ENCODE measurements around the gene SNAP29. TPM values are rescaled to one million over a fixed set of nuclear protein-coding genes. Genes with fewer than 3 reads are reported as not detected.
"Not testable (repeated sequence)": the region's sequence is repeated elsewhere in the genome, so short reads cannot be mapped to it uniquely, and the experiment has no call there.

SNAP29 gene
- total RNA-seq, 1 experiment from 2014 or later = 5.4 TPM

DNA sequence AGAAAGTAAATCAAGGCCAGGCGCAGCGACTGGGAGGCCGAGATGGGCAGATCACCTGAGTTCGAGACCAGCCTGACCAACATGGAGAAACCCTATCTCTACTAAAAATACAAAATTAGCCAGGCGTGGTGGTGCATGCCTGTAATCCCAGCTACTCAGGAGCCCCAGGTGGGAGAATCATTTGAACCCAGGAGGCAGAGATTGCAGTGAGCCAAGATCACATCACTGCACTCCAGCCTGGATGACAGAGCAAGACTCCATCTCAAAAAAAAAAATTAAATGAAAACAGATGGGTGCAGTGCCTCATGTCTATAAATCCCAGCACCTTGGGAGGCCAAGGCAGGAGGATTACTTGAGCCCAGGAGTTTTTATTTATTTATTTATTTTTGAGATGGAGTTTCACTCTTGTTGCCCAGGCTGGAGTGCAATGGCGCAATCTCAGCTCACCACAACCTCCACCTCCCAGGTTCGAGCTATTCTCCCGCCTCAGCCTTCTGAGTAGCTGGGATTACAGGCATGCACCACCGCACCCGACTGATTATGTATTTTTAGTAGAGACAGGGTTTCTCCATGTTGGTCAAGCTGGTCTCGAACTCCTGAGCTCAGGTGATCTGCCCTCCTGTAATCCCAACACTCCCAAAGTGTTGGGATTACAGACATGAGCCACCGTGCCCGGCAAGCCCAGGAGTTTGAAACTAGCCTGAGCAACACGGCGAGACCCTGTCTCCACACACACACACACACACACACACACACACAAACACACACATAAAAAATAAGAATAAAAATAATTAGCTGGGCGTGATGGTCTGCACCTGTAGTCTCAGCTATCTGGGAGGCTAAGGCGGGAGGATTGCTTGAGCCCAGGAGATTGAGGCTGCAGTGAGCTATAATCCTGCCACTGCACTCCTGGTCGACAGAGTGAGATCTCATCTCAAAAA lies 42.6 kb downstream of the SNAP29 start:
- not testable (repeated sequence) for DNase-seq (ENCODE audit: low read depth)

DNA sequence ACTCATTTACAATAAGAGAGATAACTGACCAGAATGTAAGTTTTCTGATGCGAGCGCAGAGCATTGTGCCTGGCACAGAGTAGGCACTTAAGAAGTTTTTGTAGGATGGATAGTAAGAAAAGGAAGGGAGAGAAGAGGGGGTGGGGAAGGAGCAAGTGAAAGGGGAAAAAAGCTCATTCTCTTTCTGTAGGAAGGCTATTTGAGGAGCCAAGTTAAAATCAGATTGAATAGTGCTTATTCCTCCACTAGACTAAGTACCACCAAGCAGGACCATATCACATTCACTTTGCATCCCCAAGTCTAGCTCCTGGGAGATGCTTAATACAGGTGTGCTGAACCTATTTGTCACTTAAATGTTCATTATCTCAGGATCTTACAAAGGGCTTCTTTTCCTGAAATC lies 44.3 kb downstream of the SNAP29 start:
- DNase-seq (ENCODE audit: low read depth) = no peak

DNA sequence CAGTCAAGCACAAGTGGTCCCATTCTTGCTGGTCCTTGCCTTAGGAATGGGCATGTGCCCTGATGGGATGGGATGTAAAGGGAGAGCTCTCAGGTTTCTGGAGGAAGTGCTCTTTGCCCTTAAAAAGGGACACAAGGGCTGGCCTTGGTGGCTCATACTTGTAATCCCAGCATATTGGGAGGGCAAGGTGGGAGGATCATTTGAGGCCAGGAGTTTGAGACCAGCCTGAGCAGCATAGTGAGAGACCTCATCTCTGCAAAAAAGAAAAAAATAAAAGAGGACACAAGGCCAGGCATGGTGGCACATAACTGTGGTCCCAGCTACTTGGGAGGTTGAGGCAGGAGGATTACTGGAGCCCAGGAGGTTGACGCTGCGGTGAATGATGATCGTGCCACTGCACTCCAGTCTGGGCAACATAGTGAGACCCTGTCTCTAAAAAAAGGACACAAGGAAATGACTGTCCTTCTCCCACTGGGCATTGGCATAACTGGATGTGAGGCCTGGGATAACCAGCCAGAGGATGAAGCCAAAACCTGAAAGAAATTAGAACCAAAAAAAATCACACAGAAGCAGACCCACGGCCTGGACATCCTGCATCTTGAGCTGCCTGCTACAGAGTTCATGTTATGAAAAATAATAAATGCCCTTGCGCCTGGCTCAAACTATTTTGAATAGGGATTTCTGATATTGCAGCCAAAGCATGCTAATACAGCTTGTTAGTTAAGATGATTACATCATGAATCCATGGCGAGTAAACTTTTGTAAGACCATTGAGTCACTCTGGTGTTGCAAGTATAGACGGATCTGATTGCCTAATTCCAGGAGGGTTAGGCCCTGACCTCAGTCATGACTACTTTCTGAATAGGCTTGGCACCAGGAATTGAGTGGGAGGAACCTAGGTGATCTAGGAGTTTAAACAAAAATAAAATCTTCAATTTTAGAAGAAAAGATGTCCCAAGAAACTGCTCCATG lies 45.5 kb downstream of the SNAP29 start:
- peak; percentile 73 for DNase-seq (ENCODE audit: low read depth)

DNA sequence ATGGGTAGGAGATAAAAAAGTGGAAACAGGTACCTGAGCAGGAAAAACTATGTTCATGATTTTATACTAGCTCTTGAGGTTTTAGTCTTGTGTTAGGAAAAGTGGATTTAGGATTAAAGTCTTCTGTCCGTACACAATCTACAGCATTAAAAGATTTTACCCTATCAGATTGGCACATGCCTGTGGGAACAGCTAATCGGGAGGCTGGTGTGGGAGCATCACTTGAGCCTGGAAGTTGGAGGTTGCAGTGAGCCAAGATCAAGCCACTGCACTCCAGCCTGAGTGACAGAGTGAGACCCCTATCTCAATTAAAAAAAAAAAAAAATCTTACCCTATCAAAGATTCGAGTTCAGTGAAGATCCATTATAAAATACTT lies 46.2 kb downstream of the SNAP29 start:
- no peak for DNase-seq (ENCODE audit: low read depth)

DNA sequence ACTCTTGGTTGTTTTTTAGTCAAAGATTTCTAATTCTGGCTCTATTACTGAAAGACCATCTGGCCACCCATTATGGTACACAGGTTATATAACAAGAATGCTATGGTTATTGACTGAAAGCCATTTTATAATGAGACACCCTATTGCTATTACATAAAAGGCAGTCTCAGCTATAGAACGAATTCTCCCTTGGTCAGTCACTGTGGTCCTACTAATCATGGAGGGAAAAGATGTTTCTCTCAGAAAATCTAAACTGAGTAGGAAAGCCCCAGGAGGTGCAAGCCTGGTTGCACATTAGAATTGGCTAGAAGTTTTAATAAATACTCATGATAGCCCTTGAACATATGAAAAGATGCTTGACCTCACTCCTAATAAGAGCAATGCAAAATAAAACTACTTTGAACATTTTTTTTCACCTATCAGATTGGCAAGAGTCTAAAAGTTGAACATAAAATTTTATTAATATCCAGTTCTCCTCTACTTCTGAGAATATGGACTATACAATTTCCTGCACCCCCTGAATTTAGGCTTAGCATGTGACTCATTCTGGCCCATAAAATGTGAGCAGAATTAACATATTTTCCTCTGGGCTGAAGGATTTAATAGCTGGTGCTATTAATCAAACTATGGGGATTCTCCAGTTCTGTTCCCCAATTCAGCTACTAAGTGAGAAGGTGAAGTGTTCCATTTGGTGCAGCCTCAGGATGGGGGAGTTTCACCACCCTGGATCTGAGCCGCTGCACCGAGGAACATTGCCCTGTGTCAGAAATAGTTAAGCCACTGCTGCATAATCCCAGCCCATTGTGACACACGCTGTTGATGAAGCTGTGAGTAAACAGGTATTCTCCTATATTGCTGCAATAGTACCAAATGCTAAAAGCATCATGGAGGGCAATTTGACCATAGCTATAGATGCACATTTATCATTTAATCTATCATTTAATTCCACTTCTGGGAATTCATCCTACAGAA lies 46.9 kb downstream of the SNAP29 start:
- DNase-seq (ENCODE audit: low read depth) = no peak

DNA sequence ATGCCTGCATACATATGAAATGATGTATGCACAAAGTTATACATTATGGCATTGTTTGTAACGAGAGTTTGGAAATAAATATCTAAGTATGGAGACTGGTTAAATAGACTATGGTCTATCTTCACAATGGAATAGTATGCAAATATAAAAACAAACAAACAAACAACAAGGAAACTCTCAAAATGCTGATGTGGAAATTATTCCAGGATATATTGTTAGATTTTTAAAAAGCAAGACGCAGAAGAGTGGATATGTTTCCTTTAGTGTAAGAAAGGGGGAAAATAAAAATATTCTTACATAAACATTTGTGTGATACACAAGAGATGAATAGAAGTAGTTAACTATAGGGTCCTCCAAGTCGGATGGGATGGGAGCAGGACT lies 47.6 kb downstream of the SNAP29 start:
- DNase-seq (ENCODE audit: low read depth) = no peak

DNA sequence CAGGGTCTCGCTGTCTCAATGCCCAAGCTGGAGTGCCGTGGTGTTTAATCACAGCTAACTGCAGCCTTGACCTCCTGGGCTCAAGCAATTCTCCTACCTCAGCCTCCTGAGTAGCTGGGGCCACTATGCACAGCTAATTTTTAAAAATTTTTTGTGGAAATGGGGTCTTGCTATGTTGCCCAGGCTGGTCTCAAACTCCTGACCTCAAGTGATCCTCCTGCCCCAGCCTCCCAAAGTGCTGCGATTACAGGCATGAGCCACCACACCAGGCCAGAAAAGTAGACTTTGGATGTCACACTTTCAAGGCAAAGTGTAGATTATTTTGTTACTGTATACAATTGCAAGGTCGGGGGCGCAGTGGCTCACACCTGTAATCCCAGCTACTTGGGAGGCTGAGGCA lies 49.9 kb downstream of the SNAP29 start:
- not testable (repeated sequence) for DNase-seq (ENCODE audit: low read depth)

DNA sequence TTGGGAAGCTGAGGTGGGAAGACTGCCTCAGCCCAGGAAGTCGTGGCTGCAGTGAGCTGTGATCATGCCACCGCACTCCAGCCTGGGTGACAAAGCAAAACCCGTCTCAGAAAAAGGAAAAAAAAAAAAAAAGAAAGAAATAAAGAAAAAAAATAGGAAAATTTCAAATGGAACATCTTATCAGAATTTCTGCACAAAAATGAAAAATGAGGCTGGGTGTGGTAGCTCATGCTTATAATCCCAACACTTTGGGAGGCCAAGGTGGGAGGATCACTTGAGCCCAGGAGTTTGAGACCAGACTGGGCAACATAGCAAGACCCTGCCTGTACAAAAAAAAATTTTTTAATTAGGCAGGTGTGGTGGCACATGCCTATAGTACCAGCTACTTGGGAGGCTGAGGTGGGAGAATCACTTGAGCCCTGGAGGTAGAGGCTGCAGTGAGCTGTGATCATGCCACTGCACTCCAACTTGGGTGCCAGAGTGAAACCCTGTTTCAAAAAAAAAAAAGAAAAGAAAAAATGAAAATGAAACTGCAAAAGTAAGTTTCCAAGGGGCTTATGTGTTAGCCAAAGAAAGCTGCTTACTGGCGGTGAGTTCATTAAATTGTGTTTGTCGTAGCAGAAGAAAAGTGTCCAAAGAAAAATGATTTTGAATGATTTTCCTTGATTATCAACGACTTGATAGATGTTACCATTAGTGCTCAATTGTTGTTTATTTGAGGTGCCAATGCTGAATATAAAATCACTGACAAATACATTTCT lies 50.9 kb downstream of the SNAP29 start:
- peak; percentile 7 for DNase-seq (ENCODE audit: low read depth)

DNA sequence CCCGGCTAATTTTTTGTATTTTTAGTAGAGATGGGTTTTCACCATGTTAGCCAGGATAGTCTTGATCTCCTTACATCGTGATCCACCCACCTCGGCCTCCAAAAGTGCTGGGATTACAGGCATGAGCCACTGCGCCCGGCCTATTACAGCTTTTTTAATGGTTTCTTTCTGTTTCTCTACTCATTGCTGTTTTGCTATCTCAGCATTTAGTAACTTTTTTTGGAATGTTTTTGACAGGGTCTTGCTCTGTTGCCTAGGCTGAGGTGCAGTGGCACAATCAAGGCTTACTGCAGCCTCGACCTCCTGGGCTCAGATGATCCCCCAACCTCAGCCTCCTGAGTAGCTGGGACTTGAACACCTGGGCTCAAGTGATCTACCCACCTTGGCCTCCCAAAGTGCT lies 53.7 kb downstream of the SNAP29 start:
- no peak for DNase-seq (ENCODE audit: low read depth)

DNA sequence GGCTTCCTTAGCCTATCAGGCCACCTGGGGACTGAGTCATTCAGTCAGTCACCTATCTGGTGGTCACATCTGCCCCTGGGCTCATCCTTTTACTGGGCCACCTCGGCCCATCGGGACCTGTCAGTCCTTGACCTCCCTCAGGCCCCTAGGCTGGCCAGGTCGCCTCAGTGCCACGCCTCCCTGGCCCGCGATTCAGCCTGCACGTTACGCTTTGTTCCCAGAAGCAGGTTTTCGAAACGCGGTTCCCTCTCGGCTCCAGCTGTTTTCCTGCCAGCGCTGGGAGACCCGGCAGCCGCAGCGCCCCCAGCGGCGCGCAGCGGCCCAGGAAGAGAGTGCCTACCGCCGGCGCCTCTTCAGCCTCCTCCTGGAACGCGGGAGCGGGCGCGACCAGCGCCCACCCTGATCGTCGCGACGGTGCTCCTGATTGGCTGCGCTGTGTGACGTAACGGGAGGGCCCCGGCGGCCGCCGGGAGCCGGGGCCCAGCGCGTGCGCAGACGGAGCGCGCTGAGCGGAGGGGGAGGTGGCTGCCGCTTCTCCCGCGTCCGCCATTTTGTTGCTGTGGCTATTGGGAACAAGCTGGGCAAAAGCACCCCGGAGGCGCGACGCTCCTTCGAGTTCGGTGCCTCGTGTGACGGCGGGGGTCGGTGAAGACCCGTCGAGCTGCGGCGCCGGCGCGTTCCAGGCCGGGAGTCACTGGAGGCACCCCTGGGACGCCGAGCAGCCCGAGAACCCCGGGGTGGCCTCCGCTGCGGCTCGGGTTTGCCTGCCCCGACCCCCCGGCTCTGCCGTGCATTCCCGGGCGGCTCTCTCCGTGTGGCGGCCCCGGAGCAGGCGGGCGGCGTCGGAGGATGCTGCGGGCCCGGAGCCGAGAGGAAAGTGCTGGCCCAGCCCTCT lies 58.4 kb downstream of the SNAP29 start, which contains the start of gene CRKL:
Gene CRKL, plus strand, starts transcription at position 492 of the 895 bp plus-strand sequence. CDS start 528 bp downstream, outside the sequence.
- peak; percentile 99 for DNase-seq (ENCODE audit: low read depth)

DNA sequence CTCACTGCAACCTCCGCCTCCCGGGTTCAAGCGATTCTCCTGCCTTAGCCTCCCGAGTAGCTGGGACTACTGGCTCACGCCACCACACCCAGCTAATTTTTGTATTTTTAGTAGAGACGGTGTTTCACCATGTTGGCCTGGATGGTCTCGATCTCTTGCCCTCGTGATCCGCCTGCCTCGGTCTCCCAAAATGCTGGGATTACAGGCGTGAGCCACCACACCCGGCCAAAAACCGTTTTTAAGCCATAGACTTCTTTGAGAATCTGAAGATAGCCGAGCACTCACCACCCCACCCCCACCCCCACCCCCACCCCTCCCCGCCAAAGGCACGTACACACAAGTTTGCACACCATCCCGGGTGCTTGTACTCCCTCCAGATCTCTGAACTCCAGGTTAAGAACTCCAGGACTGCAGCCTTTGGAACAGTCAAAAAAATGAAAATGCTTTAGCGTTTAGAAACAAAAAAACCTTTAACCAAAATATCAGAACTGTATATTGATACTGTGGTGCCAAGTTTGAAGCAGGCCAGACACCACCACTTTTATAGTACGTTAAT lies 59.9 kb downstream of the SNAP29 start:
- DNase-seq (ENCODE audit: low read depth) = no peak

DNA sequence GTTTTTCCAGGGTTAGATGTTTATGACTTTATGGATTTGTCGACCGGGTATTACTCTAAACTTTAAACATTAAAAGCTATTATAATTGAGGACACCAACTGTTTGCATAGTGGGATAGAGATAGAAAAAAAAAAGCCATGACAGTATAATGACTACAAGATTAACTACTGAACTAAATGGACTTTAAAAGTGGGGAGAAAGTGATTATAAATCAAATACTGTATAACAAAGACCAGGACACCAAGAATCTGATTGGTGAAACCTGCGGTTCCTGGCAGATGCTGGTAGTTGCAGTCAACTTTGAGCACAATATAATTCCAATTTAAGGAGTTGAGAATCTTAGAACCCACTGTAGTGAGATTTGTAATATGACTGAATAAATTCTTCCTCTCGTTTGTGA lies 60.9 kb downstream of the SNAP29 start:
- DNase-seq (ENCODE audit: low read depth) = no peak

DNA sequence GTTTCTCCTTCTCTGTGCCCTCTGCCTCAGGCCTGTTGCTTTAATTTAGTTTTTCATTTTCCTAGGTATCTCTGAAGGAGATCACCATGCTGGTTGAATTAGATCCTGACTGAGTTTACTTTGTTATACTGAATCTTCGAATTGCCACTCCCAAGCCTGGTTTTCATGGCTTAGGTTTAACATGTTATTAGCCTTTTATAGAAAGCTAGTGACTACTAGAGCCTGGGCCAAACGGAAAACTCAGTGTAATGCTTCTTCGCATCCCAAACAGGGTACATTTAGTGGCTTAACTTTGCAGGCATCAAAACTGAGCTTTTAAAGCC lies 62.0 kb downstream of the SNAP29 start:
- no peak for DNase-seq (ENCODE audit: low read depth)

DNA sequence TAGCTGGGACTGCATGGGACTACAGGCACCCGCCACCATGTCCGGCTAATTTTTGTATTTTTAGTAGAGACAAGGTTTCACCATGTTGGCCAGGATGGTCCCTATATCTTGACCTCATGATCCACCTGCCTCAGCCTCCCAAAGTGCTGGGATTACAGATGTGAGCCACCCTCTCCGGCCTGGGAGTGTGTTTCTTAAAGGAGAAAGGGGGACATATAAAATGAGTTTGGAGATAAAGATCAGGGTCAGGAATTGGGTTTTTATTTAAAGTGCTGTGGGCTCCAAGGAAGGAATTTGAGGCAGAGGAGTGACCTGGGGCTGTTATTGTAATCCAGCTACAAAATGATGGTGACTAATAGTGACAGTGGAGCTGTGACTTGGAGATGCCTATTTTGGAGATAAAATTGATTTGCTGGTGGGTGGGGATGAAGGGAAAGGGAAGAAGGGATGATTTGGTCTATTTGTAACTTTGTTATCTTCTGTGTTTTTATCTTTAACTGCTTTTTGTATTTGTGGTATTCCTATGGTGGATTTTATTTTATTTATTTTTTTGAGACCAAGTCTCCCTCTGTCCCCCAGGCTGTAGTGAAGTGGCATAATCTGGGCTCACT lies 63.4 kb downstream of the SNAP29 start:
- no peak for DNase-seq (ENCODE audit: low read depth)

DNA sequence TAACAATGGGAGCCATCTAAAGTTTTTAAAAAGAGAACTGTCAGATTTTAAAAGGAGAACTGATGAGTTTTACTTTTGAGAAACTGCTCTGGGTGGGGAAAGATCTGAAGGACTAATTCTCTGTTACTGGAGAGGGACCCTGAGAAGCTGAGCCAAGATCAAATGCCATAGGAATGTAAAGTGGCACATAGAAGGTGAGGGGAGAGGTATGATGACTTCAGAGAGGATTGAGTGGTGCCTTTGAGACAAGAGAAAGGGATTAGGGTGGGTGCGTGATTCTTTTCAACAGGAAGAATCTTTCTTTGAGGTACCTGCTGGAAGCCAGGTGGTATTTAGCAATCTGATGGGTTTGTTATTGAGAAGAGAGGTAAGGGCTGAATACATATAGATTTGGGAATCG lies 67.4 kb downstream of the SNAP29 start:
- DNase-seq (ENCODE audit: low read depth) = no peak

DNA sequence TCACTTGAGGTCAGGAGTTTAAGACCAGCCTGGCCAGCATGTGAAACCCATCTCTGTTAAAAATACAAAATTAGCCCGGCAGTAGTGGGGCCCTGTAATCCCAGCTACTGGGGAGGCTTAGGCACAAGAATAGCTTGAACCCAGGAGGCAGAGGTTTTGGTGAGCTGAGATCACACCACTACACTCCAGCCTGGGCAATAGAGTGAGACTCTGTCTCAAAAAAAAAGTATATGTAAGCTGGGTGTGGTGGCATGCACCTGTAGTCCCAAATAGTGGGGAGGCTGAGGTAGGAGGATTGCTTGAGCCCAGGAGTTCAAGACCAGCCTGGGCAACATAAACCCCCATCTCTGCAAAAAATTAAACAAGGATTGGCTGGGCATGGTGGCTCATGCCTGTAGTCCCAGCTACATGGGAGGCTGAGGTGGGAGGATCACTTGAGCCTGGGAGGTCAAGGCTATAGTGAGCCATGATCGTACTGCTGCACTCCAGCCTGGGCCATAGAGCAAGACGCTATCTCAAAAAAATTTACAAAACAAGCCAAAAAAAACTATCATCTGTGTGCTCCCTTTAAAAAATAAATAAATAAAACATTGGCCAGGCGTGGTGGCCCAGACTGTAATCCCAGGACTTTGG lies 69.2 kb downstream of the SNAP29 start:
- DNase-seq (ENCODE audit: low read depth) = no peak

DNA sequence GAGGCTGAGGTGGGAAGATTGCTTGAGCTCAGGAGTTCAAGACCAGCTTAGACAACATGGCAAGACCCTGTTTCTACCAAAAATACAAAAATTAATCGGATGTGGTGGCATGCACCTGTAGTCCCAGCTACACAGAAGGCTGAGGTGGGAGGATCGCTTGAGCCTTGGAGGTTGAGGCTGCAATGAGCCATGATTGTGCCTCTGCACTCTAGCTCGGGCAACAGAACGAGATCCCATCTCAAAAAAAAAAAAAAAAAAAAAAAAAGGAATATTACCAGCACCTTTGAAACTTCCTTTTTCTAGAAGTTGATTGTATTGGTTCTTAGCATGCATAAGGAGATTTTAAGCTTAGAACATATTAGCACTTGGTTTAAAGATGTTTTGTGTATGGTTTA lies 69.8 kb downstream of the SNAP29 start:
- DNase-seq (ENCODE audit: low read depth) = no peak

DNA sequence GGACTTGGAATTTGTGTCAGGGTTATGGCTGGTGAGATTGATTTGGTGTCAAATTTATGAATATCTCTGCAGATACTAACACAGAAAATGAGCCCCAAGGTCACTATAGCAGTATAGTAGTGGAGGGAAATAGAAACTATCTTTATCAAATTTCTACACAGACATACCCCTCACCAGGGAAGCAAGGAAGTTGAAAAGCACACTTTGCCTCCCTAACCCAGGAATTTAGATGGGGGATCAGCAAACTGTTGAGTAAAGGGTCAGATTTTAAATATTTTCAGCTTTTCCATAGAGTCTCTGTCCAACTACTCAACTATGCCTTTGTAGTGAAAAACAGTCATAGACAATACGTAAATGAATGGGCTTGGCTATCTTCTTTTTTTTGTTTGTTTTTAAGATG lies 71.2 kb downstream of the SNAP29 start:
- no peak for DNase-seq (ENCODE audit: low read depth)
